ENCODE measurements around the gene GINS1. TPM values are rescaled to one million over a fixed set of nuclear protein-coding genes. Genes with fewer than 3 reads are reported as not detected.

Gene GINS1
- total RNA-seq, 1 experiment from 2014 or later, result 36.0 TPM

- ChIA-PET POLR2A (no interaction called here), CTCF (no interaction called here)
- Histone ChIP-seq H3K4me3 (ENCODE audit: low read depth in 2 of 2, low read length in 2 of 2) (no peak overlapping the region), H3K4me1 (ENCODE audit: control insufficient read depth, insufficient read depth, low read length) (no peaks in the 10 kb centered on the region), H3K36me3 (ENCODE audit: control insufficient read depth, insufficient read depth, low read length) (peaks cover 3% of the 10 kb centered on the region), H3K9me3 (ENCODE audit: control insufficient read depth, insufficient read depth, low read depth, low read length) (no peaks in the 10 kb centered on the region), H3K27me3 (ENCODE audit: control insufficient read depth, insufficient read depth, low read length) (no peaks in the 10 kb centered on the region), H3K27ac (ENCODE audit: low read length) (no peak overlapping the region)
- ATAC-seq (no peak), DNase-seq (ENCODE audit: low read depth, low spot score) (no peak)
- no TSS peak for BruUV-seq (replicated peaks)
- intact Hi-C loops (cut with micrococcal nuclease; ENCODE audit: unreplicated experiment), result no loop called here
- TF ChIP-seq POLR2AphosphoS5 (IDR thresholded peaks at IDR 0.05; ENCODE audit: low read depth, low read length) (no peak), SIN3A (IDR thresholded peaks at IDR 0.05; ENCODE audit: borderline replicate concordance, insufficient read depth, low read depth, low read length) (no peak), REST (IDR thresholded peaks at IDR 0.05; ENCODE audit: insufficient read depth in 1 of 2, low read depth in 2 of 2, low read length in 1 of 2) (no peak), TCF7L2 (IDR thresholded peaks at IDR 0.05; ENCODE audit: low read depth, low read length) (no peak), CTCF (IDR thresholded peaks at IDR 0.05) (no peak)
- in situ Hi-C loops (cut with HindIII; ENCODE audit: low pct_unique_long_range_greater_than_20kb, low sequenced_read_pairs), result no loop called here
These were observed 77.5 kb downstream of the GINS1 start for GRCh38 chr20:25484911-25485511.

GRCh38 chr20:25485872-25486271 is 78.4 kb downstream of the GINS1 start:
- DNase-seq (ENCODE audit: low read depth, low spot score) (no peak), ATAC-seq (no peak)
- Histone ChIP-seq H3K4me1 (ENCODE audit: control insufficient read depth, insufficient read depth, low read length) (no peaks in the 10 kb centered on the region), H3K9me3 (ENCODE audit: control insufficient read depth, insufficient read depth, low read depth, low read length) (no peaks in the 10 kb centered on the region), H3K27me3 (ENCODE audit: control insufficient read depth, insufficient read depth, low read length) (no peaks in the 10 kb centered on the region), H3K36me3 (ENCODE audit: control insufficient read depth, insufficient read depth, low read length) (peaks cover 3% of the 10 kb centered on the region), H3K4me3 (ENCODE audit: low read depth in 2 of 2, low read length in 2 of 2) (no peak overlapping the region), H3K27ac (ENCODE audit: low read length) (no peak overlapping the region)
- POLR2A ChIA-PET, result no interaction called here
- no TSS peak for BruUV-seq (replicated peaks)
- CTCF ChIA-PET, result no interaction called here
- intact Hi-C loops (cut with micrococcal nuclease; ENCODE audit: unreplicated experiment) (no loop called here), in situ Hi-C loops (cut with HindIII; ENCODE audit: low pct_unique_long_range_greater_than_20kb, low sequenced_read_pairs) (no loop called here)
- no peak for TF ChIP-seq CTCF (IDR thresholded peaks at IDR 0.05)
- TF ChIP-seq TCF7L2 (IDR thresholded peaks at IDR 0.05; ENCODE audit: low read depth, low read length), result no peak
- no peak for TF ChIP-seq REST (IDR thresholded peaks at IDR 0.05; ENCODE audit: insufficient read depth in 1 of 2, low read depth in 2 of 2, low read length in 1 of 2)
- no peak for TF ChIP-seq POLR2AphosphoS5 (IDR thresholded peaks at IDR 0.05; ENCODE audit: low read depth, low read length)
- TF ChIP-seq SIN3A (IDR thresholded peaks at IDR 0.05; ENCODE audit: borderline replicate concordance, insufficient read depth, low read depth, low read length), result no peak

All from Panc1 (cell line).